OCI-LY3 (cell line): ENCODE data around the gene STYK1.
"Not testable (repeated sequence)": the region's sequence is repeated elsewhere in the genome, so short reads cannot be mapped to it uniquely, and the experiment has no call there.

Experiments used
- H2AFZ ChIP-seq: fragments of 200-600, 300-600 bp; shearing (Covaris generic); 2 replicates; pipeline ENCODE4 v1.6.0; 2014; ENCODE audit warnings: antibody characterized with exemption, low read depth, low read length
- H3K27ac ChIP-seq: fragments of 200-600, 300-600 bp; sonication (generic); 2 replicates; pipeline ENCODE4 v1.5.1; 2014; ENCODE audit warnings: mild to moderate bottlenecking, low read length, moderate library complexity, mixed read lengths
- H3K27me3 ChIP-seq: fragments of 200-600, 300-600 bp; sonication (generic); 2 replicates; pipeline ENCODE4 v1.6.1; 2014; ENCODE audit warnings: low read depth, low read length, mixed read lengths
- H3K36me3 ChIP-seq: fragments of 200-600, 300-600 bp; sonication (generic); replicated peaks from 2 replicates; pipeline ENCODE3; 2014; ENCODE audit warnings: low read depth, low read length, mixed read lengths
- H3K4me1 ChIP-seq: fragments of 300-600, 200-600 bp; sonication (generic); 2 replicates; pipeline ENCODE4 v1.6.1; 2014; ENCODE audit warnings: low read length, mixed read lengths
- H3K4me2 ChIP-seq: fragments of 200-600, 300-600 bp; sonication (generic); 2 replicates; pipeline ENCODE4 v1.6.1; 2014; ENCODE audit warnings: low read length, mixed read lengths
- H3K4me3 ChIP-seq: fragments of 300-600, 200-600 bp; sonication (generic); 2 replicates; pipeline ENCODE4 v1.5.1; 2014; ENCODE audit warnings: antibody characterized with exemption, mild to moderate bottlenecking, low read length, moderate library complexity
- H3K79me2 ChIP-seq: fragments of 300-600, 200-600 bp; shearing (Covaris generic); 2 replicates; pipeline ENCODE4 v1.6.1; 2014; ENCODE audit warnings: mild to moderate bottlenecking, low read length, mixed read lengths
- H3K9ac ChIP-seq: fragments of 300-600, 200-600 bp; shearing (Covaris generic); 2 replicates; pipeline ENCODE4 v1.6.0; 2014; ENCODE audit warnings: mild to moderate bottlenecking, low read length, moderate library complexity
- H3K9me3 ChIP-seq: fragments of 200-600, 300-600 bp; shearing (Covaris generic); 2 replicates; pipeline ENCODE4 v1.6.1; 2014; ENCODE audit warnings: low read length, mixed read lengths; ENCODE audit not compliant: insufficient read depth
- H4K20me1 ChIP-seq: fragments of 200-600, 300-600 bp; sonication (generic); 2 replicates; pipeline ENCODE4 v1.6.1; 2016; ENCODE audit warnings: low read length, mixed read lengths; ENCODE audit not compliant: insufficient read depth
- EZH2phosphoT487 ChIP-seq: fragments of 200-600 bp; shearing (Covaris generic); IDR thresholded peaks from 2 replicates; pipeline ENCODE4 v1.6.1; 2018; ENCODE audit warnings: antibody characterized with exemption, mixed run types, low read depth
- TF ChIP-seq, protein P1 (sequence below): fragments of 200-600, 300-600 bp; sonication (generic); IDR thresholded peaks from 2 replicates; pipeline ENCODE4 v1.5.1; 2014; ENCODE audit warnings: antibody characterized with exemption, low read length, low read depth

STYK1 gene

DNA sequence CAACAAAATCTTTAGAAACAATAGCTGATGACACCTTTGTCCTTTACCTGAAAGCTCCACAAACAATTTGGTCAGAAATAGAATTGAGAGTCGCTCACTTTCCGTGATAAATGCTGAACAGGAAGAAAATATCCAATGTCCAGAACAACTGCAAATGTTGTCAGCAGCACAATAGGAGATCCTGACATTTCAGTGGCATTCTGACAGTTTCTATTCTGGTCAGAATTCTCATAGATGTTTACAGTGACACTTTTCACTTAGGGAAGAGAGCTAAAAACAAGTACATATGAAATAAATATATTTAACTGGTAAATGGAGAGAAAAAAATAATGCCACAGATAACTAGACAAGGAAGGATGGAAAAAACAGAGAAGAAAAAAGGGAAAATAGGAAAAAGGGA lies 99.5 kb downstream of the STYK1 start:
- no peaks in the 10 kb centered on the region for H3K36me3 ChIP-seq

DNA sequence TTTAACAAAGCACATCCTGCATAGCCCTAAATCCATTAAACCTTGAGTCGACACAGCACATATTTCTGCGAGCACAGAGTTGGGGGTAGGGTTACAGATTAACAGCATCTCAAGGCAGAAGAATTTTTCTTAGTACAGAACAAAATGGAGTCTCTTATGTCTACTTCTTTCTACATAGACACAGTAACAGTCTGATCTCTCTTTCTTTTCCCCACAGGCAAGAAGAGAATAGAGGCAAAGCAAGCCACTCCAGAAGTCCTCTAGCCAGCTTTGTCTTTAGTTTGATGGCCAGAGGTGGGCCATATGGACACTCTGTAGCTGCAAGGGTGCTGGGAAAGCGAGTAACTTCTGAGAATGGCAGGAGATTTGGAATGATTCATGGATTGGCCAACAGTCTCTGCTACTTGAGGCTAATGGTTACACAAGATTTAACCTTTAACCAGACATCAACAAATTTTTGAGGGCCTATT lies 101.8 kb downstream of the STYK1 start:
- H3K27ac ChIP-seq, H3K9me3 ChIP-seq, H3K36me3 ChIP-seq, H2AFZ ChIP-seq, H3K79me2 ChIP-seq, H4K20me1 ChIP-seq, H3K27me3 ChIP-seq, H3K4me1 ChIP-seq, H3K9ac ChIP-seq, H3K4me2 ChIP-seq, H3K4me3 ChIP-seq: not testable (repeated sequence)

More for the DNA sequence above, 99.5 kb downstream of the STYK1 start:
- Histone ChIP-seq H3K27ac (no peak overlapping the region), H3K9me3 (no peaks in the 10 kb centered on the region), H3K4me1 (no peaks in the 10 kb centered on the region), H3K27me3 (no peaks in the 10 kb centered on the region), H2AFZ (no peak overlapping the region), H3K79me2 (no peaks in the 10 kb centered on the region), H3K9ac (no peak overlapping the region), H3K4me2 (no peak overlapping the region), H4K20me1 (no peaks in the 10 kb centered on the region), H3K4me3 (no peak overlapping the region)
- TF ChIP-seq, protein P1, sequence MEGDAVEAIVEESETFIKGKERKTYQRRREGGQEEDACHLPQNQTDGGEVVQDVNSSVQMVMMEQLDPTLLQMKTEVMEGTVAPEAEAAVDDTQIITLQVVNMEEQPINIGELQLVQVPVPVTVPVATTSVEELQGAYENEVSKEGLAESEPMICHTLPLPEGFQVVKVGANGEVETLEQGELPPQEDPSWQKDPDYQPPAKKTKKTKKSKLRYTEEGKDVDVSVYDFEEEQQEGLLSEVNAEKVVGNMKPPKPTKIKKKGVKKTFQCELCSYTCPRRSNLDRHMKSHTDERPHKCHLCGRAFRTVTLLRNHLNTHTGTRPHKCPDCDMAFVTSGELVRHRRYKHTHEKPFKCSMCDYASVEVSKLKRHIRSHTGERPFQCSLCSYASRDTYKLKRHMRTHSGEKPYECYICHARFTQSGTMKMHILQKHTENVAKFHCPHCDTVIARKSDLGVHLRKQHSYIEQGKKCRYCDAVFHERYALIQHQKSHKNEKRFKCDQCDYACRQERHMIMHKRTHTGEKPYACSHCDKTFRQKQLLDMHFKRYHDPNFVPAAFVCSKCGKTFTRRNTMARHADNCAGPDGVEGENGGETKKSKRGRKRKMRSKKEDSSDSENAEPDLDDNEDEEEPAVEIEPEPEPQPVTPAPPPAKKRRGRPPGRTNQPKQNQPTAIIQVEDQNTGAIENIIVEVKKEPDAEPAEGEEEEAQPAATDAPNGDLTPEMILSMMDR, result no peak
- TF ChIP-seq EZH2phosphoT487, result no peak

DNA sequence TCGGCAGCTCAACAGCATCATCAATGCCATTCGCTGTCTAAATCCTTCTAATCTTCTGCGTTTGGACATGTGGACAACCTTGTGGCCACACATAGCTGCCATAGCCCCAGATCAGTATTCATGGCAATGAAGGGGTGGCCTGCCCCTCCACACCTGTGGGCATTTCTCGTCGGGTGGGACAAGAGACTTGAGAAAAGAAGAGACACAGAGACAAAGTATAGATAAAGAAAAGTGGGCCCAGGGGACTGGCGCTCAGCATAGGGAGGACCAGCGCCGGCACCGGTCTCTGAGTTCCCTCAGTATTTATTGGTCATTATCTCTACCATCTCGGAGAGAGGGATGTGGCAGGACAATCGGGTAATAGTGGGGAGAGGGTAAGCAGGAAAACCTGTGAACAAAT lies 102.7 kb downstream of the STYK1 start:
- Histone ChIP-seq H3K9me3 (no peaks in the 10 kb centered on the region), H3K36me3 (no peaks in the 10 kb centered on the region), H3K27ac (no peak overlapping the region), H4K20me1 (no peaks in the 10 kb centered on the region), H3K4me3 (no peak overlapping the region), H3K4me1 (no peaks in the 10 kb centered on the region), H3K4me2 (no peak overlapping the region), H3K79me2 (no peaks in the 10 kb centered on the region), H2AFZ (no peak overlapping the region), H3K9ac (no peak overlapping the region), H3K27me3 (no peaks in the 10 kb centered on the region)
- TF ChIP-seq, protein P1, result no peak
